HL-60 (cell line): ENCODE results near the gene ZNF598.

Experiments used
- DNase-seq, 2 experiments: peaks; one replicate each; pipeline ENCODE4 v3.0.0-alpha.2; 2010 to 2020; ENCODE audit warnings: low read depth in 1 of 2, low spot score in 1 of 2
- H3K27ac ChIP-seq: fragments of 250-450 bp; sonication (Bioruptor Pico); replicated peaks from 2 replicates; pipeline ENCODE4 v1.5.1; 2020; ENCODE audit warnings: mild to moderate bottlenecking, moderate library complexity
- H3K27me3 ChIP-seq: fragments of 250-450 bp; sonication (Bioruptor Pico); 2 replicates; pipeline ENCODE4 v1.5.1; 2021; ENCODE audit warnings: mild to moderate bottlenecking, moderate library complexity; ENCODE audit not compliant: insufficient read depth, poor library complexity, severe bottlenecking
- H3K4me3 ChIP-seq: replicated peaks from 2 replicates; pipeline ENCODE4 v1.5.1; 2011; ENCODE audit warnings: mild to moderate bottlenecking, control low read depth, low read length; ENCODE audit not compliant: insufficient read depth
- GABPA ChIP-seq: IDR thresholded peaks from 2 replicates; pipeline ENCODE4 v1.6.1; 2012; ENCODE audit warnings: low read depth
- POLR2AphosphoS5 ChIP-seq: IDR thresholded peaks from 2 replicates; pipeline ENCODE4 v1.6.1; 2012; ENCODE audit warnings: low read depth
- SPI1 ChIP-seq: IDR thresholded peaks from 2 replicates; pipeline ENCODE4 v1.6.1; 2012; ENCODE audit warnings: low read depth, mild to moderate bottlenecking, borderline replicate concordance
- TF ChIP-seq, protein P1 (sequence below): IDR thresholded peaks from one replicate; pipeline ENCODE4 v1.5.1; 2011; ENCODE audit warnings: low read length, control low read depth, inconsistent platforms; ENCODE audit not compliant: insufficient read depth
- TF ChIP-seq, protein P2 (sequence below): IDR thresholded peaks from 2 replicates; pipeline ENCODE4 v1.6.1; 2012; ENCODE audit warnings: low read depth; ENCODE audit not compliant: insufficient replicate concordance

The ZNF598 gene

DNA sequence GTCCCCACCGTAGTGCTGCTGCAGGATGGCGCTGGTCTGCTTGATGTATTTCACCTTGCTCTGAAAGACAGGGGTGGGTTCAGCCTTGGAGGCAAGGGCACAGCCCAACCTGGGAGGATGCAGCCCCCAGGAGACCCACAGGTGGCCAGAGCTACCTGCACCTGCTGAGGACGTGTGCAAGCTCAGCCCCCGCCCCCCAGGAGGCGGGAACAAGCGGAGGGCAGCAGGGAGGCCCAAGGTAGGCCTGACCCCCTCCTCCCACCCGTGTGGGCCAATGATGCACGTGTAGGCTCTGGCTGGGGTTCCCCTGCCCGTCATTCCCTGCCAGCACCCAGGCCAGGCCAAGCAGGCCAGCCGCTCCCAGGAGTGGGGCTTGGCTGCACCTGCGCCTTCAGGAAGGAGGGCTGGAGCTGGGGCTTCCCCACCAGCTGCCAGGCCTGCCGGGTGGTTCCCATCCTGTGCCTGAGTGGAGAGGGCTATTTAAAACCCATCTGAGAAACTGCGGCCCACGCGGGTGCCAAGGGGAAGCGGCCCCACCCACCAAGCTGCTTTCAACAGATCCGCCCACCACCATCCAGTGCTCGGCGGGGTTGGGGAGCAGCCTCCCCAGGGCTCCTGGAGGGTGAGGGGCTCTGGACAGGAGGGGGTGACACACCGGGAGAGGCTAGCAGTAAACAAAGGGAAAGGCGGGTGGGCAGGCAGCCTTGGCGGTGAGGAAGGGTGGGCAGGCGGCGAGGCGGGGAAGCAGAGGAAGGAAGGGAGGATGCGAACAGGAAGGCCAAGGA lies 34.2 kb upstream of the ZNF598 start:
- no peak overlapping the region for H3K4me3 ChIP-seq
- TF ChIP-seq POLR2AphosphoS5, result no peak
- TF ChIP-seq, protein P1, sequence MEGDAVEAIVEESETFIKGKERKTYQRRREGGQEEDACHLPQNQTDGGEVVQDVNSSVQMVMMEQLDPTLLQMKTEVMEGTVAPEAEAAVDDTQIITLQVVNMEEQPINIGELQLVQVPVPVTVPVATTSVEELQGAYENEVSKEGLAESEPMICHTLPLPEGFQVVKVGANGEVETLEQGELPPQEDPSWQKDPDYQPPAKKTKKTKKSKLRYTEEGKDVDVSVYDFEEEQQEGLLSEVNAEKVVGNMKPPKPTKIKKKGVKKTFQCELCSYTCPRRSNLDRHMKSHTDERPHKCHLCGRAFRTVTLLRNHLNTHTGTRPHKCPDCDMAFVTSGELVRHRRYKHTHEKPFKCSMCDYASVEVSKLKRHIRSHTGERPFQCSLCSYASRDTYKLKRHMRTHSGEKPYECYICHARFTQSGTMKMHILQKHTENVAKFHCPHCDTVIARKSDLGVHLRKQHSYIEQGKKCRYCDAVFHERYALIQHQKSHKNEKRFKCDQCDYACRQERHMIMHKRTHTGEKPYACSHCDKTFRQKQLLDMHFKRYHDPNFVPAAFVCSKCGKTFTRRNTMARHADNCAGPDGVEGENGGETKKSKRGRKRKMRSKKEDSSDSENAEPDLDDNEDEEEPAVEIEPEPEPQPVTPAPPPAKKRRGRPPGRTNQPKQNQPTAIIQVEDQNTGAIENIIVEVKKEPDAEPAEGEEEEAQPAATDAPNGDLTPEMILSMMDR, result no peak
- TF ChIP-seq, protein P2, sequence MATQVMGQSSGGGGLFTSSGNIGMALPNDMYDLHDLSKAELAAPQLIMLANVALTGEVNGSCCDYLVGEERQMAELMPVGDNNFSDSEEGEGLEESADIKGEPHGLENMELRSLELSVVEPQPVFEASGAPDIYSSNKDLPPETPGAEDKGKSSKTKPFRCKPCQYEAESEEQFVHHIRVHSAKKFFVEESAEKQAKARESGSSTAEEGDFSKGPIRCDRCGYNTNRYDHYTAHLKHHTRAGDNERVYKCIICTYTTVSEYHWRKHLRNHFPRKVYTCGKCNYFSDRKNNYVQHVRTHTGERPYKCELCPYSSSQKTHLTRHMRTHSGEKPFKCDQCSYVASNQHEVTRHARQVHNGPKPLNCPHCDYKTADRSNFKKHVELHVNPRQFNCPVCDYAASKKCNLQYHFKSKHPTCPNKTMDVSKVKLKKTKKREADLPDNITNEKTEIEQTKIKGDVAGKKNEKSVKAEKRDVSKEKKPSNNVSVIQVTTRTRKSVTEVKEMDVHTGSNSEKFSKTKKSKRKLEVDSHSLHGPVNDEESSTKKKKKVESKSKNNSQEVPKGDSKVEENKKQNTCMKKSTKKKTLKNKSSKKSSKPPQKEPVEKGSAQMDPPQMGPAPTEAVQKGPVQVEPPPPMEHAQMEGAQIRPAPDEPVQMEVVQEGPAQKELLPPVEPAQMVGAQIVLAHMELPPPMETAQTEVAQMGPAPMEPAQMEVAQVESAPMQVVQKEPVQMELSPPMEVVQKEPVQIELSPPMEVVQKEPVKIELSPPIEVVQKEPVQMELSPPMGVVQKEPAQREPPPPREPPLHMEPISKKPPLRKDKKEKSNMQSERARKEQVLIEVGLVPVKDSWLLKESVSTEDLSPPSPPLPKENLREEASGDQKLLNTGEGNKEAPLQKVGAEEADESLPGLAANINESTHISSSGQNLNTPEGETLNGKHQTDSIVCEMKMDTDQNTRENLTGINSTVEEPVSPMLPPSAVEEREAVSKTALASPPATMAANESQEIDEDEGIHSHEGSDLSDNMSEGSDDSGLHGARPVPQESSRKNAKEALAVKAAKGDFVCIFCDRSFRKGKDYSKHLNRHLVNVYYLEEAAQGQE, result no peak
- H3K27me3 ChIP-seq, result no peaks in the 10 kb centered on the region
- no peak overlapping the region for H3K27ac ChIP-seq
- no peak for DNase-seq

DNA sequence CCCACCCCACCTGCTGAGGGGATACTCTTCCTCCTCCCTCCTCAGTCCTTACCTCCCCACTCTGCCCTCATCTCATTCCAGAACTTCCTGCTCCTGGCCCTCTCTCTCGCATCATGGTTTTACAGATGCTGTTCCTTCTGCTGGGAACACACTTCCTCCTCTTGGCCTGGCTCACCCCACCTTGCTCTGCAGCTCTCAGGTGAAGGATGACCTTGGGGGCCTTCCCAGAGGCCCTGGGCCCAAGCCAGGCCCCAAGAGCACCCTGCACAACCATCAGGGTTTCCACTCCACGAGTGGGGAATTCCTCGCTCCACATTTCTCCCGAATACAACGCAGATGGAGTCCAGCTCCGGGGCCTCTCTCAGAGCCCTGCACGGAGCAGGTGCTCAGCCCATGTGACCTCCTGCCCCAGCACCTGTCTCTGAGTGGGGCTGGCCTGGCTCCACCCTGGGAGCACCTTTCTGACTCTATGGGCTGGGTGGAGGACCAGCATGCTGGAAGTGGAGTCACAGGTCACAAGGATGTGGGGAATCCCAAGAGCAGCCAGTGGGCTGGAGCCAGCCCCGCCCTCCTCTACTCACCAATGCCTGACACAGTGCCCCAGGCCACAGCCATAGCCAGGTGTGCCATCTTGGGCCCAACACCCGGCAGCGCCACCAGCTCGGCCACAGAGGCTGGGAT lies 33.5 kb upstream of the ZNF598 start:
- Histone ChIP-seq H3K27ac (no peak overlapping the region), H3K4me3 (no peak overlapping the region), H3K27me3 (no peaks in the 10 kb centered on the region)
- no peak for DNase-seq
- TF ChIP-seq GABPA (no peak), POLR2AphosphoS5 (no peak), SPI1 (no peak)
- TF ChIP-seq, protein P1, result no peak
- TF ChIP-seq, protein P2, result no peak

DNA sequence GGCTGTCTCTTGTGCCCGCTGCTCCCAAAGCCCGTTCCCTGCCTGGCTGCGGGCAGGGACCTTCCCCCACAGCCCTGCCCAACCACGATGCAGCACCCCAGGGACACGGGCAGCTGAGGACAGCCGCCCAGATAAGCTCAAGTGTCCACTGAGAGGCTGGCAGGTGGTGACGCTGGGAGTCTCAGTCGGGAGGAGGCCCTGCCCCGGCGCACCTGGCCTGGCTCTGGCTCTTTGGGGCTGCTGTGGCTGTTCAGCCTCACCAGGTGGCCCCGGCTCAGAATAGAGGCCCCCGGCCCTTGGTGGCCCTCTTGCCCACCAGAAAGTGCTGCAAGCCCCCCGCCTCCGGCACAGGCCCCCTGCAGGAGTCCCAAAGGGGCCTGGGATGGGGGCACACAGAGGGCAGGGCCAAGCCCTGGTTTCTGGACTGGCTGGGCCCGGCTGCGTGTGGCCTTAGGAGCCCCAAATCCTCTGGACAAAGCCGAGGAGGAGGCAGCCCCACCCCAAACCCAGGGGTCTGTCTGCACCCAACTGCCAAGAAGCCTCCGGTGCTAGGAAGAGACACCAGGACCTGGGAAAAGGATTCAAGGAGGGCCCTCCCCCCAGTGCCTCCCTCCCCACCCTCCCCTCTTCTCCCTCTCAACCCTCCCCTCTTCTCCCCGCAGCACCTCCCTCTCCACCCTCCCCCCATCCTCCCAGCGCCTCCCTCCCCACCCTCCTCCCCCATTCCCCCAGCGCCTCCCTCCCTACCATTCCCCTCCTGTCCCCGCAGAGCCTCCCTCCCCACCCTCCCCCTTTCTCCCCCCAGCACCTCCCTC lies 32.8 kb upstream of the ZNF598 start:
- H3K27ac ChIP-seq, result no peak overlapping the region
- H3K27me3 ChIP-seq, result no peaks in the 10 kb centered on the region
- no peak overlapping the region for H3K4me3 ChIP-seq
- no peak for DNase-seq
- TF ChIP-seq SPI1 (no peak), GABPA (no peak), POLR2AphosphoS5 (no peak)
- TF ChIP-seq, protein P2, result no peak
- TF ChIP-seq, protein P1, result no peak
